ENCODE measurements around the gene PPM1A.

DNA sequence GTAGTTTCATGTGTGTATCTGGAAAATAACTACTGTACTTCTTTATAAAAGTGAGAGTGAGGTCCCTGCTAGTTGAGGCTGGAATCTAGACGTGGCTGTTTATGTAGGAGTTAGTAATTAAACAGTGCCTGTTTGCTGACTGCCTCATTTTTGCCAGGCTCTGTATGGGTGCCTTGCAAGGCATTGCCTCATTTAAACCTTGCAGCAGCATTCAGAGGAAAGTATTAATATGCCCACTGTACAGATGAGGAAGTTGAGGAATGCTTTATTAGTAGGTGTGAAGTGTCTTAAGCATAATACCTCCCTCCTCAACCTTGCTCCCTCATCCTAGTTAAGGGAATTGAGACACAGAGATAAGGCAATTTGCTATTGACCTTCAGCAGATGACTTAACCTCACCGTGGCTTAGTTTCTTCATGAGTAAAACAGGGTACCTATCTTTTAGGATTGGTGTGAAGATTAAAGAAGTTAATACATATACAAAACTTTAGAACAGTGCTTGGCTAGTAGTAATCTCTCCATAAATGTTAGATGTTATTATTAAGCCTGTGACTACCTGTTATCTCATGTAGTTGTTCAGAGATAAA, 28.7 kb downstream of the PPM1A start:
- no peak for TF ChIP-seq POLR2A (IDR thresholded peaks at IDR 0.05)
- TF ChIP-seq, protein P1, sequence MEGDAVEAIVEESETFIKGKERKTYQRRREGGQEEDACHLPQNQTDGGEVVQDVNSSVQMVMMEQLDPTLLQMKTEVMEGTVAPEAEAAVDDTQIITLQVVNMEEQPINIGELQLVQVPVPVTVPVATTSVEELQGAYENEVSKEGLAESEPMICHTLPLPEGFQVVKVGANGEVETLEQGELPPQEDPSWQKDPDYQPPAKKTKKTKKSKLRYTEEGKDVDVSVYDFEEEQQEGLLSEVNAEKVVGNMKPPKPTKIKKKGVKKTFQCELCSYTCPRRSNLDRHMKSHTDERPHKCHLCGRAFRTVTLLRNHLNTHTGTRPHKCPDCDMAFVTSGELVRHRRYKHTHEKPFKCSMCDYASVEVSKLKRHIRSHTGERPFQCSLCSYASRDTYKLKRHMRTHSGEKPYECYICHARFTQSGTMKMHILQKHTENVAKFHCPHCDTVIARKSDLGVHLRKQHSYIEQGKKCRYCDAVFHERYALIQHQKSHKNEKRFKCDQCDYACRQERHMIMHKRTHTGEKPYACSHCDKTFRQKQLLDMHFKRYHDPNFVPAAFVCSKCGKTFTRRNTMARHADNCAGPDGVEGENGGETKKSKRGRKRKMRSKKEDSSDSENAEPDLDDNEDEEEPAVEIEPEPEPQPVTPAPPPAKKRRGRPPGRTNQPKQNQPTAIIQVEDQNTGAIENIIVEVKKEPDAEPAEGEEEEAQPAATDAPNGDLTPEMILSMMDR (IDR thresholded peaks at IDR 0.05) = no peak
